Activated T-cell treated with anti-CD3 and anti-CD28 coated beads, Interleukin-2, amount 50 U/mL, for 72 hours (primary cell): ENCODE measurements around the gene MSN. TPM values are rescaled to one million over a fixed set of nuclear protein-coding genes. Genes with fewer than 3 reads are reported as not detected.
"Not testable (repeated sequence)": the region's sequence is repeated elsewhere in the genome, so short reads cannot be mapped to it uniquely, and the experiment has no call there.

ENCODE experiments used
- ATAC-seq, 2 donors: fragments of 150-1000 bp; cut with Tn5 transposase; replicated peaks in 1 of 2; 2 replicates each; pipeline ENCODE4 v1.10.0; 2021; ENCODE audit warnings: moderate library complexity in 2 of 2, mild to moderate bottlenecking in 1 of 2
- DNase-seq, 2 donors: peaks; one replicate each; pipeline ENCODE4 v3.0.0; 2021 to 2022; ENCODE audit warnings: mixed read lengths in 1 of 2
- H3K27ac Mint-ChIP-seq: one replicate; pipeline ENCODE4 v1.8.0; 2022; ENCODE audit warnings: mild to moderate bottlenecking, moderate library complexity, mixed read lengths
- H3K27me3 Mint-ChIP-seq: one replicate; pipeline ENCODE4 v1.8.0; 2022; ENCODE audit warnings: low read depth, mixed read lengths
- H3K36me3 Mint-ChIP-seq, 2 donors: one replicate each; pipeline ENCODE4 v1.8.0; 2022; ENCODE audit warnings: mixed read lengths in 2 of 2, mild to moderate bottlenecking in 1 of 2; ENCODE audit not compliant: insufficient read depth in 2 of 2
- H3K4me1 Mint-ChIP-seq: one replicate; pipeline ENCODE4 v1.8.0; 2022; ENCODE audit warnings: low read depth, mixed read lengths
- H3K4me3 Mint-ChIP-seq, 2 donors: one replicate each; pipeline ENCODE4 v1.8.0; 2022; ENCODE audit warnings: mild to moderate bottlenecking in 2 of 2, mixed read lengths in 2 of 2, moderate library complexity in 2 of 2
- H3K9me3 Mint-ChIP-seq, 2 donors: one replicate each; pipeline ENCODE4 v1.8.0; 2022; ENCODE audit warnings: mixed read lengths in 2 of 2
- total RNA-seq, 2 donors: library from RNA; stranded (reverse); gene quantifications; one replicate each; pipeline ENCODE4 v1.2.3, GENCODE V29; 2022

MSN gene
- total RNA-seq, 2 donors from 2014 or later, result 281 to 298 TPM

- Mint-ChIP-seq H3K27ac (no peak overlapping the region), H3K4me1 (peaks cover 19% of the 10 kb centered on the region), H3K9me3 (peaks cover 0 to 1% of the 10 kb centered on the region in 2 donors), H3K36me3 (no peaks in the 10 kb centered on the region), H3K27me3 (no peaks in the 10 kb centered on the region), H3K4me3 (no peak overlapping the region)
- ATAC-seq, result no peak
- no peak for DNase-seq
Measured at GRCh38 chrX:65652098-65652497, 15.4 kb upstream of the MSN start.

- not testable (repeated sequence) for DNase-seq, H3K9me3 Mint-ChIP-seq, H3K27me3 Mint-ChIP-seq, H3K36me3 Mint-ChIP-seq
- Mint-ChIP-seq H3K4me3 (peak overlapping the region; percentile 78 to 83), H3K4me1 (peaks cover 43% of the 10 kb centered on the region), H3K27ac (peak overlapping the region; percentile 95)
- ATAC-seq, result peak; percentile 44 to 63
Measured at GRCh38 chrX:65657009-65657441, 10.4 kb upstream of the MSN start.

GRCh38 chrX:65657659-65658058 lies 9.8 kb upstream of the MSN start:
- ATAC-seq, result no peak
- DNase-seq, result no peak
- Mint-ChIP-seq H3K36me3 (peaks cover 0 to 8% of the 10 kb centered on the region in 2 donors), H3K4me3 (peak overlapping the region; percentile 22 to 71), H3K9me3 (peaks cover 0 to 2% of the 10 kb centered on the region in 2 donors), H3K27ac (peak overlapping the region; percentile 89), H3K27me3 (no peaks in the 10 kb centered on the region), H3K4me1 (peaks cover 43% of the 10 kb centered on the region)

- Mint-ChIP-seq H3K27ac (peak overlapping the region; percentile 89), H3K9me3 (peaks cover 0 to 2% of the 10 kb centered on the region in 2 donors), H3K4me1 (peaks cover 43% of the 10 kb centered on the region), H3K36me3 (peaks cover 0 to 10% of the 10 kb centered on the region in 2 donors), H3K27me3 (no peaks in the 10 kb centered on the region), H3K4me3 (peak overlapping the region; percentile 22 to 71)
- DNase-seq, result no peak
- ATAC-seq, result peak; percentile 51 to 64
Measured at GRCh38 chrX:65658229-65658628, 9.2 kb upstream of the MSN start.

- peaks cover 6 to 23% of the 10 kb centered on the region in 2 donors for H3K36me3 Mint-ChIP-seq
- peak overlapping the region; percentile 47 for H3K27ac Mint-ChIP-seq
- peaks cover 41% of the 10 kb centered on the region for H3K4me1 Mint-ChIP-seq
- peaks cover 0 to 2% of the 10 kb centered on the region in 2 donors for H3K9me3 Mint-ChIP-seq
- ATAC-seq (no peak), DNase-seq (no peak)
- H3K4me3 Mint-ChIP-seq, result peak overlapping the region; percentile 76 to 78
- H3K27me3 Mint-ChIP-seq, result no peaks in the 10 kb centered on the region
Measured at GRCh38 chrX:65667157-65667502, 324 bp upstream of the MSN start.

GRCh38 chrX:65668377-65669310 lies 1.2 kb downstream of the MSN start:
- H3K27me3 Mint-ChIP-seq, result no peaks in the 10 kb centered on the region
- H3K27ac Mint-ChIP-seq, result peak overlapping the region; percentile 98
- no peaks in the 10 kb centered on the region for H3K9me3 Mint-ChIP-seq
- peak; percentile 53 to 58 for DNase-seq
- H3K4me1 Mint-ChIP-seq, result peaks cover 55% of the 10 kb centered on the region
- H3K4me3 Mint-ChIP-seq, result peak overlapping the region; percentile 90 to 93
- H3K36me3 Mint-ChIP-seq, result peaks cover 8 to 22% of the 10 kb centered on the region in 2 donors
- ATAC-seq, result peak; percentile 20 to 42

GRCh38 chrX:65671286-65671685 lies 3.8 kb downstream of the MSN start:
- H3K9me3 Mint-ChIP-seq, result peaks cover 0 to 1% of the 10 kb centered on the region in 2 donors
- DNase-seq, result no peak
- H3K27ac Mint-ChIP-seq, result peak overlapping the region; percentile 92
- H3K4me1 Mint-ChIP-seq, result peaks cover 70% of the 10 kb centered on the region
- H3K36me3 Mint-ChIP-seq, result peaks cover 12 to 42% of the 10 kb centered on the region in 2 donors
- H3K4me3 Mint-ChIP-seq, result peak overlapping the region; percentile 76 to 90
- ATAC-seq, result no peak
- no peaks in the 10 kb centered on the region for H3K27me3 Mint-ChIP-seq

- Mint-ChIP-seq H3K9me3 (peaks cover 0 to 1% of the 10 kb centered on the region in 2 donors), H3K4me3 (peak overlapping the region; percentile 76 to 90), H3K27me3 (no peaks in the 10 kb centered on the region), H3K36me3 (peaks cover 12 to 44% of the 10 kb centered on the region in 2 donors), H3K4me1 (peaks cover 72% of the 10 kb centered on the region), H3K27ac (peak overlapping the region; percentile 92)
- no peak for ATAC-seq
- no peak for DNase-seq
Measured at GRCh38 chrX:65671966-65672365, 4.5 kb downstream of the MSN start.

- no peaks in the 10 kb centered on the region for H3K27me3 Mint-ChIP-seq
- DNase-seq, result no peak
- peak; percentile 15 to 40 for ATAC-seq
- peaks cover 16 to 41% of the 10 kb centered on the region in 2 donors for H3K36me3 Mint-ChIP-seq
- peaks cover 84% of the 10 kb centered on the region for H3K4me1 Mint-ChIP-seq
- H3K4me3 Mint-ChIP-seq, result peak overlapping the region; percentile 76 to 90
- peak overlapping the region; percentile 92 for H3K27ac Mint-ChIP-seq
- H3K9me3 Mint-ChIP-seq, result peaks cover 0 to 1% of the 10 kb centered on the region in 2 donors
Measured at GRCh38 chrX:65673857-65674203, 6.4 kb downstream of the MSN start.

GRCh38 chrX:65674204-65674893 lies 6.9 kb downstream of the MSN start:
- peaks cover 89% of the 10 kb centered on the region for H3K4me1 Mint-ChIP-seq

GRCh38 chrX:65677954-65678469 lies 10.6 kb downstream of the MSN start:
- Mint-ChIP-seq H3K9me3 (peaks cover 0 to 1% of the 10 kb centered on the region in 2 donors), H3K4me1 (peaks cover 96% of the 10 kb centered on the region), H3K4me3 (peak overlapping the region; percentile 34 to 75), H3K27ac (peak overlapping the region; percentile 93), H3K27me3 (no peaks in the 10 kb centered on the region), H3K36me3 (peaks cover 18 to 32% of the 10 kb centered on the region in 2 donors)
- DNase-seq (no peak), ATAC-seq (no peak)

More at GRCh38 chrX:65674204-65674893, 6.9 kb downstream of the MSN start:
- peak overlapping the region; percentile 76 to 90 for H3K4me3 Mint-ChIP-seq
- H3K27ac Mint-ChIP-seq, result peak overlapping the region; percentile 92
- H3K9me3 Mint-ChIP-seq, result peaks cover 0 to 1% of the 10 kb centered on the region in 2 donors
- H3K27me3 Mint-ChIP-seq, result no peaks in the 10 kb centered on the region
- DNase-seq, result no peak
- peak; percentile 10 to 42 for ATAC-seq
- peaks cover 16 to 40% of the 10 kb centered on the region in 2 donors for H3K36me3 Mint-ChIP-seq

- H3K36me3 Mint-ChIP-seq, result peaks cover 18 to 28% of the 10 kb centered on the region in 2 donors
- peak overlapping the region; percentile 25 to 75 for H3K4me3 Mint-ChIP-seq
- no peaks in the 10 kb centered on the region for H3K27me3 Mint-ChIP-seq
- DNase-seq (no peak), ATAC-seq (peak in 1 of 2 donors; percentile 35)
- peaks cover 91% of the 10 kb centered on the region for H3K4me1 Mint-ChIP-seq
- peak overlapping the region; percentile 93 for H3K27ac Mint-ChIP-seq
- peaks cover 0 to 1% of the 10 kb centered on the region in 2 donors for H3K9me3 Mint-ChIP-seq
Measured at GRCh38 chrX:65679071-65679540, 11.7 kb downstream of the MSN start.
